ENCODE measurements around the gene DOCK3.
"Not testable (repeated sequence)": the region's sequence is repeated elsewhere in the genome, so short reads cannot be mapped to it uniquely, and the experiment has no call there.

The DOCK3 gene

DNA sequence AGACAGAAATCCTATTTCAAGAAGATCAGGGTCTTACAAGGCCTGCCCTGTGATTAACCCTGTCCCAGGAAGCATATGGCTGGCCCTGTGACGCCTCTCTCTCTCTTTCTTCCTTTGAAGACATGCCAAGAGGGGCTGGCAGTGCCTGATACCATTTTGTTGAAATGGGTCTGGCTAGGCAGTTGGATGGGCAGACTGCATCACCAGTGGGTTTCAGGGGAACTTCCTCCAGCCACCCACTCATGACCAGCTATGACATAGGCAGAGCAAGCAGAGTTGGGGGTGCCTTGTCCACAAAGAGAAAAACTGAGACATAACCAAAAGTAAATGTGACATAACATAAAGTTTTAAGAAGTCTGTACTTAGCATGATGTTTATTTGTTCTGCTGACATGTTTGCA lies 679.0 kb downstream of the DOCK3 start:
- no peak for DNase-seq (ENCODE audit: low read depth in 2 of 2, low spot score in 1 of 2)

GRCh38 chr3:51354172-51354571 lies 679.4 kb downstream of the DOCK3 start:
- no peak for DNase-seq (ENCODE audit: low read depth in 2 of 2, low spot score in 1 of 2)

DNA sequence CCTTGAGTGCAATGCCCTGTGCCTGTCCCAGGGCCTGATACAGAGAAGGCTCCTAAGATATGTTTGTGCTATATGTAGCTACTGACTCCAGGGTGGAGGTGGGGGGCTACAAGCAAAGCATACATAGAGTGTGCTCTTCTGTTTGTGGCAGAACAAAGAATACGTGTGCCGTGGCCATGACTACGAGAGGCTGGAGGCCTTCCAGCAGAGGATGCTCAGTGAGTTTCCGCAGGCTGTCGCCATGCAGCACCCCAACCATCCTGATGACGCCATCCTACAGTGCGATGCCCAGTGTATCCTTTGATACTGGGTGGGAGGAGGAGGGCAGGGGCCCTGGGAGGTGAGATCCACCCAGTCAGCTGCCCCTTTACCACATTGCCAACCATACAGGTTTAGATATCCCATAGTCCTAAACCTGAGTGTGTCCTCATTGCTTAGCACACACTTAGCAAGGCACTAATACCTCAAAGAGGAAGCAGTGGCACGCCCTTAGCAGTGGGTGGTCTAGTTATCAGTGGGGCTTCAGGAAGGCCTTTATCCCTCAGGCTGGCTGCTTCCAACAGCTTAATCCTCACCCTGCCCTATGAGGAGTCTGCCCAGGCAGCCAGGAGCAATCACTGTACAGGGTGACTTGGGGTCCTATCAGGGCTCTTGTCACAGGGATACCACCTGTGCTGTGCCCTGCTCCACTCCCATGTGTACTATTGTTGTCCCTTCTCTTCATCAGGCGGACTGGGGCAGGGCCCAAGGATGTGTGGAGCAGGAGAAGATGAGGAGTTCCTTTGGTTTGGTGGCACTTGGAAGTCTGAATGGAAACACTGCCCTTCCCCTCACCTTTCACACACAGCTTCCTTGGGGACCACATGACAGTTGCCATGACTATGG lies 680.2 kb downstream of the DOCK3 start:
- DNase-seq (ENCODE audit: low read depth in 2 of 2, low spot score in 1 of 2): no peak

DNA sequence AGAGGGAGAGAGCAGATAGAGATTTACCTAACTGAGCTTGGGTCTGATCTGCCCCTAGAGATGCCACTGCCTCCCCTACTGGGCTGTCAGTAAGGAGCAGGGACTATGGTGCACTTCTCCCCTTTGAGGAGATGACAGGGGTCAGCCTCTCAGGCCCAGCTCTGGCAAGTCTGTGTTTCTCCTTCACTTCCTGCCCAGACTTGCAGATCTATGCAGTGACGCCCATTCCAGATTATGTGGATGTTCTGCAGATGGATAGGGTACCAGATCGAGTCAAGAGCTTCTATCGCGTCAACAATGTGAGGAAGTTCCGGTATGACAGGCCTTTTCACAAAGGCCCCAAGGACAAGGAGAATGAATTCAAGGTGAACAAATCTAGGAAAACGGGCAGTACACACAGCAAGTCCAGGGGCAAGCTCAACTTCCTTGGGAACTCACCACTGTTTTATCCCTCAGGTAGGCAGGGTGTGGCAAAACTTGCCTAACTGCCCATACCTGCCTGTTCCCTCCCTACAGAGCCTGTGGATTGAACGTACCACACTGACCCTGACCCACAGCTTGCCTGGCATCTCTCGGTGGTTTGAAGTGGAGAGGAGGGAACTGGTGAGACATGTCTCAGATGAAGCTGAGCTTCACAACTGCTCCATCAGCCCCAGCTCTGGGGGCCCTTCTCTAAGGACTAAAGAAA lies 681.3 kb downstream of the DOCK3 start:
- no peak for DNase-seq (ENCODE audit: low read depth in 2 of 2, low spot score in 1 of 2)

DNA sequence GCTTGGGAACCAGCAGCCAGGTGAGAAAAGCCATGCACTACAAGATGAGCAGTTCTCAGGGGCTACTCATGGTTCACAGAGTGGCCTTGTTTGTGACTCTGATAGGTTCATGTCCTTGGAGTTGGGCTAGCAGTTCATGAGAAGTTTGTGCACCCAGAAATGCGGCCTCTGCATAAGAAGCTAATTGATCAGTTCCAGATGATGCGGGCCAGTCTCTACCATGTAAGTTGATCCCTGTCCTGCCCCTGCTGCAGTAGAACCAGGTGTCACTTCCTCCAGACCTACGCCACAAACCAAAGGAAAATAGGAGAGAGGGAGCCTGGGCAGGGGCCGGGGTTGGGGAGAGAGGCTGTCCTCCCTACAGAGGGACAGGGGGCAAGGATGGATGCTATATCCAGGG lies 683.1 kb downstream of the DOCK3 start:
- DNase-seq (ENCODE audit: low read depth in 2 of 2, low spot score in 1 of 2): no peak

DNA sequence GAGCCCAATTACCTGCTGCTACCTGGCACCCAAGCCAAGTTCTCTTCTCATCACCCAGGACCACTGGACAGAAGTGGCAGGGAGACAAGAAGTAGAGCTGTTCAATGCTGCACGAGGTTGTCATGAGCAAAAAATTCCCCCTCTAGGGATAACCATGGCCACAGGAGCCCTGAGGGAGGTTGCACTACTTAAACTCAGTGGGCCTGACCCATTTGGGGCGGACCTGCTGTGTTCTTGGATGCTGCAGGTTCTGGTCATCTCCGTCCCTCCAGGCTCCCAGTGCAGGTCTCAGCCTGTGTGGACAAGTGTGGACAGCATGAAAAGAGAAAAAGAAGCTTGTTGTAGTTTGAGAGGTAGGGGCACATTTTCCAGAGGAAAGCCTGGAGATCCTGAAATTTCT lies 684.3 kb downstream of the DOCK3 start:
- DNase-seq (ENCODE audit: low read depth in 2 of 2, low spot score in 1 of 2): no peak

DNA sequence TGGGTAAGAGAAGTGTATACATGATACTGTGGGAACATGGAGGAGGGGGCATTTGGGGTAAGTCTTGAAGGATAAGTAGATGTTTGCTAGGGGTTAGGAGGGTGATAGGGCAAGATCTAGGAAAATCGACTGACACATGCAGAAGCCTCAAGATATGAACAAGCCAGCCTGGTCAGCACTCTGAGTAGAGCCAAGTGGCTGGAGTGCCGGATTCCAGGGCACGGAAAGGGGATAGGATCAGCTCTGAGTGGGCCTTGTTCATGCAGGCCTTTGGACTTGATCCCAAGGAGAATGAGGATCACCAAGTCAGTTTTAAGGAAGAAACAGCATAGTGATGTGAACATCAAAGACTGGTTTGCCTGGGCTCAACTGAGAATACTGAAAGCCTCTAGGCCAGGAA lies 686.1 kb downstream of the DOCK3 start:
- DNase-seq (ENCODE audit: low read depth in 2 of 2, low spot score in 1 of 2): no peak

DNA sequence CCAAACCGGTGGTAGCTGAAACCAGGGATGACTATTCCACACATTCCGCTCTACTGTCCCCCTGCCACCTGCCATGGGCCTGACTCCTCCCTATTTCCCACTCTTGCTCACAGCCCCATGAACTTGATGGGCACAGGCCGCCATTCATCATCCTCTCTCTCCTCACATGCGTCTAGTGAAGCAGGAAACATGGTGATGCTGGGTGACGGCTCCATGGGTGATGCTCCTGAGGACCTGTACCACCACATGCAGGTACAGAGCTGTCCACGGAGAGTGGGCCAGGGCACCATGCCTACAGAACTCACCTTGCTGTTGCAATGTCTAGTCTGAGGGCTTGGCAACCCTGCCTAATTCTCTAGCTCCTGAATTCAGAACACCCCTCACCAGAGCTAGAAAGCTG lies 687.0 kb downstream of the DOCK3 start:
- DNase-seq (ENCODE audit: low read depth in 2 of 2, low spot score in 1 of 2): no peak

- no peak for DNase-seq (ENCODE audit: low read depth in 2 of 2, low spot score in 1 of 2)
These were observed 687.7 kb downstream of the DOCK3 start for GRCh38 chr3:51362476-51362875.

DNA sequence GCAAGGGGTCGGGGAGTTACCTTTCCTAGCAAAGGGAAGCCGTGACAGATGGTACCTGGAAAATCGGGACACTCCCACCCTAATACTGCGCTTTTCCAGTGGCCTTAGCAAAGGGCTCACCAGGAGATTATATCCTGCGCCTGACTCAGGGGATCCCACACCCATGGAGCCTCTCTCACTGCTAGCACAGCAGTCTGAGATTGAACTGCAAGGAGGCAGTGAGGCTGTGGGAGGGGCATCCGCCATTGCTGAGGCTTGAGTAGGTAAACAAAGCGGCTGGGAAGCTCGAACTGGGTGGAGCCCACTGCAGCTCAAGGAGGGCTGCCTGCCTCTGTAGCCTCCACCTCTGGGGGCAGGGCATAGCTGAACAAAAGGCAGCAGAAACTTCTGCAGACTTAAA lies 693.5 kb downstream of the DOCK3 start:
- not testable (repeated sequence) for DNase-seq (ENCODE audit: low read depth in 2 of 2, low spot score in 1 of 2)

DNA sequence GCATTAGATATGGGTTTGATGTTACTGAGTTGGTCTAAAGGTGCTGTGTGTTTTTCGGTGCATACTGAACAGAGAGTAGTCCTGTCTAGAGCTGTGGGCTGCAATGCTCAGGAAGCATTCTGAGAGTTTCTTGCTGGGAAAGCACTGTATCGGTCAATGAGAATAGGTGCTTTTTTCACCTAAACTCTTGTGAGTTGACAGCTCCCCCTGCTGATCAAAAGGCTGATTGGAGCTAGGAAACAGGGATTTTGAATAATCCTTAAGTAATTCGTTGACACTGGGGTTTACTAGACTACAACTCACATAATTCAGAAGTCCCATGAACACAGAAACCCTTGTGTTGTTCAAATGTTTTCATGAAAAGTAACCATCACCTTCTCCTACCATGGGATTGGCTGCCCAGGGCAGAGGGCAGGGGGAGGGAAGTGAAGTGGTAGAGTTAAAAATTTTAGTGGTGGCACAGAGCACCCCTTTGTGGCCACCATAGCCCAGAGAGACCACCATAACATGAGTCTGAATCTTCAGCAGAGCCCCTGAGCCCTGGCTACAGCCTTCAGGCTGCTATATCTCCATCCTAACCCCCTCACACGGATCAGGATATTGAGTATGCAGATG lies 697.3 kb downstream of the DOCK3 start:
- no peak for DNase-seq (ENCODE audit: low read depth in 2 of 2, low spot score in 1 of 2)

- DNase-seq (ENCODE audit: low read depth in 2 of 2, low spot score in 1 of 2): no peak
These were observed 699.1 kb downstream of the DOCK3 start for GRCh38 chr3:51373658-51374421.

GRCh38 chr3:51374456-51374855 lies 699.7 kb downstream of the DOCK3 start:
- DNase-seq (ENCODE audit: low read depth in 2 of 2, low spot score in 1 of 2): no peak

DNA sequence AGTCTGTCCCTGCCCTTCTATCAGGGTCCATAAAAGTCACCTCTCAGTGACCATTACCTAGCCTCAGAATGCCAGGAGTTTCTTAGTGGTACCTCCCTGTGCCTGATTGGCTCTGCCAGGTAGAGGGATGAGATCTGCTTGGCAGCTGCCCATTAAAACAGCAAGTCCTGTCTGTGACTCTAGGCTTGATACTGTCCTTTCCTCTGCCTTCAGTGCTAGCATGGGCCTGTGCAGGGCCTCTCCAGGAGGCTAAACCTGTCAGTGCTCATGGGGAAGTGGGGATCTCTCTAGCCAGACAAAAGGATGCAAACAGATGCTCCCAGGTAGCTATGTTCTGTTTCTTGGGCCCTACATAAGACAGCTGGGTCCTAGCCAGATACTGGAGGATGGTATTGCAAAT lies 700.4 kb downstream of the DOCK3 start:
- DNase-seq (ENCODE audit: low read depth in 2 of 2, low spot score in 1 of 2): no peak

GRCh38 chr3:51375571-51375970 lies 700.8 kb downstream of the DOCK3 start:
- DNase-seq (ENCODE audit: low read depth in 2 of 2, low spot score in 1 of 2): no peak

GRCh38 chr3:51378065-51378464 lies 703.3 kb downstream of the DOCK3 start:
- no peak for DNase-seq (ENCODE audit: low read depth in 2 of 2, low spot score in 1 of 2)

- DNase-seq (ENCODE audit: low read depth in 2 of 2, low spot score in 1 of 2): no peak
These were observed 704.0 kb downstream of the DOCK3 start for GRCh38 chr3:51378726-51379125.

DNA sequence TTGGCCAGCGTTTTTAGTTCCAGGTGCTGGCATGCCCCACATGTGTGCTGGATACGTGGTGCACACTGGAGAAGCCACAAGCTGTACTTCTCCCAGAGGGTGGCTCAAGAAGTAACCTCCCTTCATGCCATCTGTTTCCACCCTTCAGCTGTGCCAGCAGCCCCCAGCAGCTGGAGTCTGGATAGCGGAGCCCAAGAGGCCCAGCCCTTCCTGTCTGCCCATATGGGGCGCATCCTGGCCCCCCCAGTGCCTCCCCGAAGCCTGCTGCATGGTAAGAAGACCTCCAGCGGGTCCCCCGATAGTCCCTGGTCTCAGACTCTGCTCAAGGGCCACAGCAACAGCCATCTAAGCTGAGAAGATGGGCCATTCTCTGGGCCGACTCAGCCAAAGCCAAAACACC lies 704.6 kb downstream of the DOCK3 start:
- no peak for DNase-seq (ENCODE audit: low read depth in 2 of 2, low spot score in 1 of 2)

- no peak for DNase-seq (ENCODE audit: low read depth in 2 of 2, low spot score in 1 of 2)
These were observed 705.2 kb downstream of the DOCK3 start for GRCh38 chr3:51379746-51380455.

GRCh38 chr3:51380601-51381332 lies 706.0 kb downstream of the DOCK3 start:
- DNase-seq (ENCODE audit: low read depth in 2 of 2, low spot score in 1 of 2): no peak

All from stimulated activated CD8-positive, alpha-beta memory T cell treated with anti-CD3 and anti-CD28 coated beads, Interleukin-4, amount 100 ng/mL, for 4 hours (primary cell).